ENCODE measurements around the gene ZNF892. TPM values are rescaled to one million over a fixed set of nuclear protein-coding genes. Genes with fewer than 3 reads are reported as not detected.
A peak's percentile ranks its signal among the peaks of the same experiment; 100 is the strongest.

Gene ZNF892
- 2.2 and 2.7 TPM in 2 replicates for total RNA-seq (2012; rRNA removed)
- polyA plus RNA-seq (2012; rRNA removed), result 0.46 and 0.49 TPM in 2 replicates
- polyA plus RNA-seq (2012; cell fraction: cytosol; rRNA removed), result 0.33 and 1.6 TPM in 2 replicates
- 0.22 and 0.57 TPM in 2 replicates for polyA plus RNA-seq (2012; cell fraction: nucleus; rRNA removed; ENCODE audit: low replicate concordance)
- percentile 46 among the genes with signal in this experiment for Bru-seq, nascent RNA
- percentile 42 among the genes with signal in this experiment for BruChase-seq, experiment 1, labeled RNA remaining after a 6-hour chase
- BruChase-seq, experiment 2, labeled RNA remaining after a 2-hour chase, result percentile 52 among the genes with signal in this experiment
- long read RNA-seq, result 0 reads

- Histone ChIP-seq H3K4me2 (ENCODE audit: low read depth, low read length) (peak within 1 kb of the TSS; percentile 94), H2AFZ (replicated peaks; ENCODE audit: low read length, poor library complexity) (peak within 1 kb of the TSS; percentile 99), H3K4ac (ENCODE audit: low read depth, low read length) (peak within 1 kb of the TSS; percentile 68), H2BK15ac (ENCODE audit: low read depth, low read length) (no peak within 1 kb of the TSS), H3K9me3 (ENCODE audit: control insufficient read depth, insufficient read depth, low read length) (peaks cover 17% of the 10 kb centered on the region), H4K20me1 (ENCODE audit: insufficient read depth, low read length) (no peaks in the 10 kb centered on the region), H3K27me3 (ENCODE audit: control insufficient read depth, insufficient read depth, low read length) (no peaks in the 10 kb centered on the region), H3K79me1 (ENCODE audit: low read depth in 1 of 2, low read length in 2 of 2) (peaks cover 0 to 4% of the 10 kb centered on the region in 2 experiments; a peak in 2 of 4 replicates), H2BK20ac (ENCODE audit: low read depth, low read length) (no peak within 1 kb of the TSS), H4K8ac (ENCODE audit: low read depth in 2 of 2, low read length in 2 of 2) (peak within 1 kb of the TSS; percentile 62 to 86), H3K9me1 (ENCODE audit: insufficient read depth, low read length) (no peaks in the 10 kb centered on the region), H3K4me1 (ENCODE audit: control insufficient read depth, insufficient read depth, low read length) (no peaks in the 10 kb centered on the region), H3K14ac (replicated peaks; ENCODE audit: low read depth, low read length) (peak within 1 kb of the TSS; percentile 54), H2AK9ac (replicated peaks; ENCODE audit: low read depth, low read length, poor library complexity) (peak within 1 kb of the TSS; percentile 89), H3K4me3 (ENCODE audit: insufficient read depth, low read depth, low read length) (peak within 1 kb of the TSS; percentile 91), H2BK5ac (ENCODE audit: low read depth, low read length, poor library complexity, severe bottlenecking) (peak within 1 kb of the TSS; percentile 49), H3K23ac (ENCODE audit: low read depth, low read length) (peak within 1 kb of the TSS; percentile 71; the same call in 1 of the 2 replicates), H4K5ac (ENCODE audit: low read depth, low read length) (peak within 1 kb of the TSS; percentile 54), H3K9ac (ENCODE audit: low read depth, low read length) (peak within 1 kb of the TSS; percentile 55), H3K18ac (ENCODE audit: low read depth, low read length) (no peak within 1 kb of the TSS), H4K91ac (ENCODE audit: insufficient read depth, low read depth, low read length) (no peak within 1 kb of the TSS; the same call in 1 of the 2 replicates), H3K27ac (ENCODE audit: insufficient read depth, low read length) (peak within 1 kb of the TSS; percentile 53), H3K36me3 (ENCODE audit: control insufficient read depth, insufficient read depth, low read length) (peaks cover 18% of the 10 kb centered on the region), H2BK120ac (ENCODE audit: low read depth, low read length) (no peak within 1 kb of the TSS; the same call in 1 of the 2 replicates), H3K56ac (ENCODE audit: extremely low read depth, insufficient read depth, low read length) (peak within 1 kb of the TSS; percentile 24; the same call in 1 of the 2 replicates), H2AK5ac (ENCODE audit: low read depth, low read length) (no peak within 1 kb of the TSS)
- BruUV-seq (replicated peaks), result no TSS peak
- peak; percentile 82 for DNase-seq
- POLR2A ChIA-PET (ENCODE audit: unreplicated experiment), result no interaction called here
- in situ Hi-C loops (cut with MboI; ENCODE audit: low sequenced_read_pairs) (no loop called here), intact Hi-C loops (cut with micrococcal nuclease) (loop anchor here (1.0 to 5.0 kb wide), 2 partner anchors 40 to 185 kb away; partner anchors contain the start of gene ZNF2), dilution Hi-C loops (cut with HindIII; ENCODE audit: low sequenced_read_pairs, unreplicated experiment) (no loop called here)
- CTCF ChIA-PET, result interaction anchor here (0.5 kb wide), 1 partner anchor 107 kb away, joined by 4 read pairs; no protein-coding TSS in a partner anchor
- peak; percentile 98 for ATAC-seq (ENCODE audit: low read depth)
- WGBS, 2 experiments (ENCODE audit: extremely low coverage in 2 of 2, insufficient read length in 1 of 2), result 2% methylated on average over 48 of the region's 74 CpGs; no CpG with 5 or more reads in 1 of the 2 experiments
- TF ChIP-seq FOS (IDR thresholded peaks at IDR 0.05; ENCODE audit: low read depth, low read length), result no peak
- TF ChIP-seq, protein P1, sequence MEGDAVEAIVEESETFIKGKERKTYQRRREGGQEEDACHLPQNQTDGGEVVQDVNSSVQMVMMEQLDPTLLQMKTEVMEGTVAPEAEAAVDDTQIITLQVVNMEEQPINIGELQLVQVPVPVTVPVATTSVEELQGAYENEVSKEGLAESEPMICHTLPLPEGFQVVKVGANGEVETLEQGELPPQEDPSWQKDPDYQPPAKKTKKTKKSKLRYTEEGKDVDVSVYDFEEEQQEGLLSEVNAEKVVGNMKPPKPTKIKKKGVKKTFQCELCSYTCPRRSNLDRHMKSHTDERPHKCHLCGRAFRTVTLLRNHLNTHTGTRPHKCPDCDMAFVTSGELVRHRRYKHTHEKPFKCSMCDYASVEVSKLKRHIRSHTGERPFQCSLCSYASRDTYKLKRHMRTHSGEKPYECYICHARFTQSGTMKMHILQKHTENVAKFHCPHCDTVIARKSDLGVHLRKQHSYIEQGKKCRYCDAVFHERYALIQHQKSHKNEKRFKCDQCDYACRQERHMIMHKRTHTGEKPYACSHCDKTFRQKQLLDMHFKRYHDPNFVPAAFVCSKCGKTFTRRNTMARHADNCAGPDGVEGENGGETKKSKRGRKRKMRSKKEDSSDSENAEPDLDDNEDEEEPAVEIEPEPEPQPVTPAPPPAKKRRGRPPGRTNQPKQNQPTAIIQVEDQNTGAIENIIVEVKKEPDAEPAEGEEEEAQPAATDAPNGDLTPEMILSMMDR (conservative IDR thresholded peaks at IDR 0.05; ENCODE audit: low read depth, low read length), result peak; percentile 43
- TF ChIP-seq, protein P2, sequence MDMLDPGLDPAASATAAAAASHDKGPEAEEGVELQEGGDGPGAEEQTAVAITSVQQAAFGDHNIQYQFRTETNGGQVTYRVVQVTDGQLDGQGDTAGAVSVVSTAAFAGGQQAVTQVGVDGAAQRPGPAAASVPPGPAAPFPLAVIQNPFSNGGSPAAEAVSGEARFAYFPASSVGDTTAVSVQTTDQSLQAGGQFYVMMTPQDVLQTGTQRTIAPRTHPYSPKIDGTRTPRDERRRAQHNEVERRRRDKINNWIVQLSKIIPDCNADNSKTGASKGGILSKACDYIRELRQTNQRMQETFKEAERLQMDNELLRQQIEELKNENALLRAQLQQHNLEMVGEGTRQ (IDR thresholded peaks at IDR 0.05; ENCODE audit: low read depth, low read length), result peak; percentile 20; the same call in 1 of the 2 replicates
- TF ChIP-seq SMC3 (IDR thresholded peaks at IDR 0.05; ENCODE audit: low read depth, low read length), result no peak
- TF ChIP-seq CHD1 (IDR thresholded peaks at IDR 0.05; ENCODE audit: low read depth, low read length), result no peak
- TF ChIP-seq RAD21 (IDR thresholded peaks at IDR 0.05; ENCODE audit: low read length), result peak; percentile 52
- TF ChIP-seq BHLHE40 (IDR thresholded peaks at IDR 0.05; ENCODE audit: low read depth, low read length), result peak; percentile 54
- TF ChIP-seq RCOR1 (IDR thresholded peaks at IDR 0.05; ENCODE audit: insufficient replicate concordance, low read length), result no peak
- TF ChIP-seq POLR2A (IDR thresholded peaks at IDR 0.05; ENCODE audit: low read depth, low read length), result peak; percentile 26; the same call in 1 of the 2 replicates
- no peak for TF ChIP-seq CEBPB (IDR thresholded peaks at IDR 0.05; ENCODE audit: low read depth, low read length)
- TF ChIP-seq MAZ (IDR thresholded peaks at IDR 0.05; ENCODE audit: borderline replicate concordance, low read depth, low read length), result peak; percentile 33; the same call in 1 of the 2 replicates
- no peak for TF ChIP-seq MXI1 (IDR thresholded peaks at IDR 0.05; ENCODE audit: borderline replicate concordance, low read depth, low read length)
- TF ChIP-seq RFX5 (IDR thresholded peaks at IDR 0.05; ENCODE audit: low read depth, low read length), result no peak
- TF ChIP-seq NFE2L2 (IDR thresholded peaks at IDR 0.05; ENCODE audit: low read depth, low read length), result no peak
These were observed at the start of gene ZNF892 for GRCh38 chr2:95207111-95207961. Gene ZNF892 (plus strand): TSS chr2:95207521. CDS start chr2:95207816, 295 bp downstream.
